H9 (cell line): ENCODE measurements around the gene POC1B. TPM values are rescaled to one million over a fixed set of nuclear protein-coding genes. Genes with fewer than 3 reads are reported as not detected.

Experiments used
- DNase-seq: peaks from one replicate; pipeline ENCODE4 v3.0.0-alpha.2; 2017
- H2AFZ ChIP-seq: one replicate; pipeline ENCODE4 v1.6.1; 2013; ENCODE audit warnings: mild to moderate bottlenecking, low read length, control low read depth, moderate library complexity
- H2AK5ac ChIP-seq: 2 replicates; pipeline ENCODE4 v1.6.1; 2013; ENCODE audit warnings: low read length, control low read depth, mixed read lengths; ENCODE audit not compliant: insufficient read length
- H2BK120ac ChIP-seq: one replicate; pipeline ENCODE4 v1.6.1; 2013; ENCODE audit warnings: low read depth, mild to moderate bottlenecking, low read length, control low read depth, inconsistent platforms; ENCODE audit not compliant: poor library complexity, severe bottlenecking
- H2BK12ac ChIP-seq: 2 replicates; pipeline ENCODE4 v1.6.1; 2013; ENCODE audit warnings: low read length, control low read depth, mixed read lengths, low read depth; ENCODE audit not compliant: insufficient read length
- H2BK15ac ChIP-seq: 2 replicates; pipeline ENCODE4 v1.6.1; 2013; ENCODE audit warnings: low read depth, low read length, control low read depth
- H2BK20ac ChIP-seq: one replicate; pipeline ENCODE4 v1.6.1; 2013; ENCODE audit warnings: low read depth, mild to moderate bottlenecking, low read length, control low read depth, inconsistent platforms; ENCODE audit not compliant: poor library complexity, severe bottlenecking
- H2BK5ac ChIP-seq: 2 replicates; pipeline ENCODE4 v1.6.1; 2013; ENCODE audit warnings: low read length, control low read depth, mixed read lengths; ENCODE audit not compliant: insufficient read length
- H3K14ac ChIP-seq: 2 replicates; pipeline ENCODE4 v1.6.1; 2013; ENCODE audit warnings: low read length, control low read depth; ENCODE audit not compliant: insufficient read depth
- H3K18ac ChIP-seq: 2 replicates; pipeline ENCODE4 v1.6.1; 2013; ENCODE audit warnings: low read depth, mild to moderate bottlenecking, mixed read lengths, low read length, control low read depth; ENCODE audit not compliant: insufficient read length
- H3K23ac ChIP-seq: 2 replicates; pipeline ENCODE4 v1.6.1; 2013; ENCODE audit warnings: low read length, control low read depth, mixed read lengths, low read depth; ENCODE audit not compliant: insufficient read length
- H3K23me2 ChIP-seq: 2 replicates; pipeline ENCODE4 v1.6.1; 2013; ENCODE audit warnings: low read depth, mild to moderate bottlenecking, mixed read lengths, low read length, control low read depth; ENCODE audit not compliant: insufficient read length, poor library complexity, severe bottlenecking
- H3K27ac ChIP-seq: 2 replicates; pipeline ENCODE4 v1.5.1; 2013; ENCODE audit warnings: low read length, control low read depth, mixed read lengths, low read depth; ENCODE audit not compliant: insufficient read length
- H3K27me3 ChIP-seq: 2 replicates; pipeline ENCODE4 v1.6.1; 2013; ENCODE audit warnings: low read length, control low read depth, inconsistent platforms; ENCODE audit not compliant: insufficient read depth
- H3K4ac ChIP-seq: 2 replicates; pipeline ENCODE4 v1.6.1; 2013; ENCODE audit warnings: low read depth, mild to moderate bottlenecking, control low read depth, inconsistent platforms, low read length, moderate library complexity
- H3K4me1 ChIP-seq: 2 replicates; pipeline ENCODE4 v1.6.1; 2013; ENCODE audit warnings: low read length, control low read depth, inconsistent platforms; ENCODE audit not compliant: insufficient read depth
- H3K4me2 ChIP-seq: 2 replicates; pipeline ENCODE4 v1.6.1; 2013; ENCODE audit warnings: low read length, control low read depth, mixed read lengths; ENCODE audit not compliant: insufficient read length, insufficient read depth
- H3K56ac ChIP-seq: 2 replicates; pipeline ENCODE4 v1.6.1; 2013; ENCODE audit warnings: low read depth, mild to moderate bottlenecking, mixed read lengths, low read length, control low read depth; ENCODE audit not compliant: insufficient read length
- H3K79me1 ChIP-seq: 2 replicates; pipeline ENCODE4 v1.6.1; 2013; ENCODE audit warnings: low read depth, mild to moderate bottlenecking, moderate library complexity, low read length, control low read depth, inconsistent platforms; ENCODE audit not compliant: insufficient read depth, poor library complexity, severe bottlenecking
- H3K79me2 ChIP-seq: 2 replicates; pipeline ENCODE4 v1.6.1; 2013; ENCODE audit warnings: low read length, control low read depth, inconsistent platforms; ENCODE audit not compliant: insufficient read depth
- H3K9ac ChIP-seq: 2 replicates; pipeline ENCODE4 v1.6.1; 2013; ENCODE audit warnings: low read length, control low read depth, mixed read lengths; ENCODE audit not compliant: insufficient read length; ENCODE audit errors: extremely low read depth
- H3K9me3 ChIP-seq: one replicate; pipeline ENCODE4 v1.6.1; 2013; ENCODE audit warnings: low read depth, low read length, inconsistent platforms; ENCODE audit not compliant: control insufficient read depth
- H3T11ph ChIP-seq: one replicate; pipeline ENCODE4 v1.6.1; 2013; ENCODE audit warnings: mild to moderate bottlenecking, low read length, control low read depth, inconsistent platforms
- H4K20me1 ChIP-seq: one replicate; pipeline ENCODE4 v1.6.1; 2013; ENCODE audit not compliant: control insufficient read depth, insufficient read length, insufficient read depth
- H4K5ac ChIP-seq: 2 replicates; pipeline ENCODE4 v1.6.1; 2013; ENCODE audit warnings: low read depth, mild to moderate bottlenecking, mixed read lengths, low read length, control low read depth; ENCODE audit not compliant: insufficient read length
- H4K8ac ChIP-seq: replicated peaks from 2 replicates; pipeline ENCODE4 v1.6.1; 2013; ENCODE audit warnings: low read length, control low read depth, mixed read lengths, low read depth; ENCODE audit not compliant: insufficient read length
- H4K91ac ChIP-seq: 2 replicates; pipeline ENCODE4 v1.6.1; 2013; ENCODE audit warnings: low read depth, mild to moderate bottlenecking, moderate library complexity, mixed read lengths, low read length, control low read depth; ENCODE audit not compliant: insufficient read length
- H3K27ac Mint-ChIP-seq, 3 experiments: 2 replicates in 2 of 3; 3 replicates in 1 of 3; pipeline ENCODE4 v1.8.0; 2020 to 2021; ENCODE audit warnings: mixed read lengths in 3 of 3, mild to moderate bottlenecking in 1 of 3, moderate library complexity in 1 of 3
- H3K27me3 Mint-ChIP-seq: 2 replicates; pipeline ENCODE4 v1.8.0; 2021; ENCODE audit warnings: low read depth, mild to moderate bottlenecking, moderate library complexity, mixed read lengths
- H3K36me3 Mint-ChIP-seq, 3 experiments: 2 replicates in 2 of 3; 3 replicates in 1 of 3; pipeline ENCODE4 v1.8.0; 2020 to 2021; ENCODE audit warnings: low read depth in 3 of 3, mixed read lengths in 3 of 3; ENCODE audit not compliant: insufficient read depth in 1 of 3
- H3K4me1 Mint-ChIP-seq, 2 experiments: 2 replicates each; pipeline ENCODE4 v1.8.0; 2020; ENCODE audit warnings: mixed read lengths in 2 of 2
- H3K4me3 Mint-ChIP-seq, 2 experiments: 2 replicates in 1 of 2; 3 replicates in 1 of 2; pipeline ENCODE4 v1.8.0; 2020 to 2021; ENCODE audit warnings: mild to moderate bottlenecking in 2 of 2, mixed read lengths in 2 of 2, moderate library complexity in 1 of 2
- H3K9me3 Mint-ChIP-seq, 2 experiments: 2 replicates in 1 of 2; 3 replicates in 1 of 2; pipeline ENCODE4 v1.8.0; 2020; ENCODE audit warnings: mild to moderate bottlenecking in 2 of 2, mixed read lengths in 2 of 2, moderate library complexity in 1 of 2
- WGBS: extraction: QIAGEN DNeasy Blood & Tissue Kit; methylation state at CpG from one replicate; pipeline ENCODE4 v1.1.7; 2013; ENCODE audit warnings: missing lambda C conversion rate, low lambda C conversion rate, mixed read lengths; ENCODE audit not compliant: insufficient read length; ENCODE audit errors: extremely low coverage; 5-methylcytosine and 5-hydroxymethylcytosine counted together
- total RNA-seq: library from RNA; stranded (reverse); gene quantifications from 2 replicates; pipeline ENCODE4 v1.2.1, GENCODE V29; 2021
- TF ChIP-seq, protein P1 (sequence below): fragments of 200-600 bp; sonication (generic); conservative IDR thresholded peaks from 3 replicates; pipeline ENCODE4 v1.8.0; 2021; ENCODE audit warnings: antibody characterized with exemption, mild to moderate bottlenecking

The POC1B gene
- total RNA-seq, 1 experiment from 2014 or later: 12.5 TPM

DNA sequence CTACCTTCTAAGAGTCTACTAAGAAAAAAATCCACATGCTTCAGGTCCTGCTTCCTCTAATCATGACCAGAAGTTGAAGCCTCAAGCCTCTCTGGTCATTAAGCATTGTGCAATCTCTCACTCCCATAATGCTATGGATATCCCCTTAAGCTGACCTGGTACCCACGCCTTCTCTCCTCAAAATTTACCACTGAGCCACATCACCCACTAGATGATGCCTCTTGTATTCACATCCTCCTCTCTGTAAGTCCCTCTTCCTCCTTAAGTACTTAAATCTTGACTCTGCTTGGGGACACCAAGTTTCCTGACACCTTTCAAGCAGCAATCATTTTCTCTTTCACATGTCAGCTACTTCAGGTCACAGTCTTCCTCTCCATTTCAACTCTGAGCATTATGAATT is 11.1 kb downstream of the POC1B start:
- Mint-ChIP-seq H3K9me3 (no peaks in the 10 kb centered on the region), H3K4me1 (peaks cover 5 to 9% of the 10 kb centered on the region in 2 experiments), H3K4me3 (no peak overlapping the region), H3K27me3 (no peaks in the 10 kb centered on the region), H3K27ac (no peak overlapping the region), H3K36me3 (no peaks in the 10 kb centered on the region)
- H3K27me3 ChIP-seq: no peaks in the 10 kb centered on the region
- H4K8ac ChIP-seq: no peak overlapping the region
- no peak overlapping the region for H4K5ac ChIP-seq
- H4K20me1 ChIP-seq: no peaks in the 10 kb centered on the region
- no peak overlapping the region for H3T11ph ChIP-seq
- no peak overlapping the region for H3K56ac ChIP-seq
- no peaks in the 10 kb centered on the region for H3K9me3 ChIP-seq
- no peak overlapping the region for H4K91ac ChIP-seq
- H2AFZ ChIP-seq: no peak overlapping the region
- no peak overlapping the region for H3K4ac ChIP-seq
- no peaks in the 10 kb centered on the region for H3K23me2 ChIP-seq
- WGBS: no CpG with 5 or more reads among the region's 1 CpG
- no peak overlapping the region for H2AK5ac ChIP-seq
- DNase-seq: no peak
- no peak overlapping the region for H2BK15ac ChIP-seq
- no peak overlapping the region for H2BK20ac ChIP-seq
- H3K4me1 ChIP-seq: no peaks in the 10 kb centered on the region; the same call in 1 of the 2 replicates
- peaks cover 2% of the 10 kb centered on the region for H3K79me1 ChIP-seq
- no peak overlapping the region for H3K27ac ChIP-seq
- no peak overlapping the region for H3K23ac ChIP-seq
- H3K18ac ChIP-seq: no peak overlapping the region
- no peak overlapping the region for H2BK12ac ChIP-seq
- H3K79me2 ChIP-seq: no peaks in the 10 kb centered on the region
- TF ChIP-seq, protein P1, sequence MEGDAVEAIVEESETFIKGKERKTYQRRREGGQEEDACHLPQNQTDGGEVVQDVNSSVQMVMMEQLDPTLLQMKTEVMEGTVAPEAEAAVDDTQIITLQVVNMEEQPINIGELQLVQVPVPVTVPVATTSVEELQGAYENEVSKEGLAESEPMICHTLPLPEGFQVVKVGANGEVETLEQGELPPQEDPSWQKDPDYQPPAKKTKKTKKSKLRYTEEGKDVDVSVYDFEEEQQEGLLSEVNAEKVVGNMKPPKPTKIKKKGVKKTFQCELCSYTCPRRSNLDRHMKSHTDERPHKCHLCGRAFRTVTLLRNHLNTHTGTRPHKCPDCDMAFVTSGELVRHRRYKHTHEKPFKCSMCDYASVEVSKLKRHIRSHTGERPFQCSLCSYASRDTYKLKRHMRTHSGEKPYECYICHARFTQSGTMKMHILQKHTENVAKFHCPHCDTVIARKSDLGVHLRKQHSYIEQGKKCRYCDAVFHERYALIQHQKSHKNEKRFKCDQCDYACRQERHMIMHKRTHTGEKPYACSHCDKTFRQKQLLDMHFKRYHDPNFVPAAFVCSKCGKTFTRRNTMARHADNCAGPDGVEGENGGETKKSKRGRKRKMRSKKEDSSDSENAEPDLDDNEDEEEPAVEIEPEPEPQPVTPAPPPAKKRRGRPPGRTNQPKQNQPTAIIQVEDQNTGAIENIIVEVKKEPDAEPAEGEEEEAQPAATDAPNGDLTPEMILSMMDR: no peak
- no peak overlapping the region for H2BK5ac ChIP-seq
- no peak overlapping the region for H2BK120ac ChIP-seq
- H3K4me2 ChIP-seq: no peak overlapping the region
- no peak overlapping the region for H3K14ac ChIP-seq
- no peak overlapping the region for H3K9ac ChIP-seq
